ENCODE results near the gene RANBP17.
"Not testable (repeated sequence)": the region's sequence is repeated elsewhere in the genome, so short reads cannot be mapped to it uniquely, and the experiment has no call there.

Gene RANBP17

DNA sequence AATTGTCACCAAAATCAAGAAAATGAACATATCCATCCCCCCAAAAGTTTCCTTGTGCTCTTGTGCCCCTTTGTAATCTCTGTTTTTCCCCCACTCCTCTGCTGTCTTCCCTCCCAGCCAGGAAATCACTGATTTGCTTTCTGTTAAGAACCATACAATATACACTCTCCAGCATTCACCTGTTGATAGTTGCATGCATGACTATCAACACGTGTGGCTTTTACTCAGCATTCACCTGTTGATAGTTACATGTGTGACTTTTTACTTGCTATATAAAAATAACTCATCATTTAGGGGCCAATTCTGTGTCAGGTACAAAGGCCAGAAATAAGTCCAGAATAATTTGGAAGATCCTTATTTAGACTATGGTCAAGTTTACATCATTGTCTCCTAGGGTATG is 6.0 kb downstream of the RANBP17 start:
- no peak for DNase-seq (ENCODE audit: low read depth)

DNA sequence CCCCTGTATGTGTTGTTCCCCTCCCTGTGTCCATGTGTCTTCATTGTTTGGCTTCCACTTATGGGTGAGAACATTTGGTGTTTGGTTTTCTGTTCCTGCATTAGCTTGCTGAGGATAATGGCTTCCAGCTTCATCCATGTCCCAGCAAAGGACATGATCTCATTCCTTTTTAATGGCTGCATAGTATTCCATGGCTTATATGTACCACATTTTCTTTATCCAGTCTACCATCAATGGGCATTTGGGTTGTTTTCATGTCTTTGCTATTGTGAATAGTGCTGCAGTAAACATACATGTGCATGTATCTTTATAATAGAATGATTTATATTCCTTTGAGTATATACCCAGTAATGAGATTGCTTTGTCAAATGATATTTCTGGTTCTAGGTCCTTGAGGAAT is 8.6 kb downstream of the RANBP17 start:
- DNase-seq (ENCODE audit: low read depth): not testable (repeated sequence)

DNA sequence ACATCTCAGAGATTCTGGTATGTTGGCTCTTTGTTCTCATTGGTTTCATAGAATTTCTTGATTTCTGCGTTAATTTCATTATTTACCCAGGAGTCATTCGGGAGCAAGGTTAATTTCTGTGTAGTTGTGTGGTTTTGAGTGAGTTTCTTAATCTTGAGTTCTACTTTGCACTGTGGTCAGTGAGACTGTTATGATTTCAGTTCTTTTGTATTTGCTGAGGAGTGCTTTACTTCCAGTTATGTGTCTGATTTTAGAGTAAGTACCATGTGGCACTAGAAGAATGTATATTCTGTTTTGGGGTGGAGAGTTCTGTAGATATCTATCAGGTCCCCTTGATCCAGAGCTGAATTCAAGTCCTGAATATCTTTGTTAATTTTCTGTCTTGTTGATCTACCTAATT is 12.2 kb downstream of the RANBP17 start:
- DNase-seq (ENCODE audit: low read depth): no peak

DNA sequence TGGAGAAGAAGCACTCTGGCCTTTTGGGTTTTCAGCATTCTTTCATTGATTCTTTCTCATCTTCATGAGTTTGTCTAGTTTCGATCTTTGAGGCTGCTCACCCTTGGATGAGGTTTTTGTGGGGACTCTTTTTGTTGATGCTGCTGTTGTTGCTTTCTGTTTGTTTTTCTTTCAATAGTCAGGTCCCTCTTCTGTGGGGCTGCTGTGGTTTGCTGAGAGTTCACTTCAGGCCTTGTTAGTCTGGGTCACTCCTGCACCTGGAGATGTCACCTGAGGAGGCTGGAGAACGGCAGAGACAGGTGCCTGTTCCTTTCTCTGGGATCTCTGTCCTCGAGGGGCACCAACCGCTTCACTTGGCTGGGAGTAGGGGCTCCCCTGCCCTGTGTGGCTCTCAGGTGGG is 14.0 kb downstream of the RANBP17 start:
- no peak for DNase-seq (ENCODE audit: low read depth)

DNA sequence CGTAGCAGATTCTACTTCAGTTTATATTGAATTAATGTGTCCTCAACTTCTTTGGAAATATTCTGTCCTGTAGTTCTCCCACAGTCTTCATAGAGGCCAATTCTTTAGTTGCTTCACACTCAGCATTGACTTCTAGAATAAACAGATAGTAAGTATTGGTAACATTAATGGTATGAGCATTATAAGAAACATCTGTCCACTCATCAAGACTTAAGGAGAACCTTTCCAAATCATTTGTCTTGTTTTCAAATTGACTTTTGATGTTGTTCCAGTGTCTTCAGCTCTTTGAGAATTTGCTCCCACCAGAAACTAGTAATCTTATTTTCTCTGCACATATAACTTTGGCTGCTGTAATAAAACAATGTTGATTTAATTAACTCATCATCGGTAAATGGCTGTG is 18.3 kb downstream of the RANBP17 start:
- no peak for DNase-seq (ENCODE audit: low read depth)

DNA sequence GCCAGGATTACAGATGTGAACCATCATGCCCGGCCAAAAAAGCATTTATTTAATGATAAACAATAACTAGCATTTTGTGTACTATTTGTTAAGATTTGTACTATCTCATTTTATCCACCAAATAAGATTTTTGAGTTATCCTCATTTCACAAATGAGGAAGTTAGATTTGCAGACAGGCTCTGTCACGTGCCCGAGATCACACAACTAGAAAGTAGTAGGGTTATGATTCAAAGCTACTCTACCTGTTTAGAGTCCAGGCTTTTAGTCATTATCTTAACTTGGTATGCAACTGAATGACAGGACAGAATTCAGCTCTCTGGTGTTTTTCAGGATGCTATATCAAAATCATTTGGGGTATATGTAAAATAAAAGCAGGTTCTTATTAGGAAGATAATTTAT is 20.5 kb downstream of the RANBP17 start:
- no peak for DNase-seq (ENCODE audit: low read depth)

DNA sequence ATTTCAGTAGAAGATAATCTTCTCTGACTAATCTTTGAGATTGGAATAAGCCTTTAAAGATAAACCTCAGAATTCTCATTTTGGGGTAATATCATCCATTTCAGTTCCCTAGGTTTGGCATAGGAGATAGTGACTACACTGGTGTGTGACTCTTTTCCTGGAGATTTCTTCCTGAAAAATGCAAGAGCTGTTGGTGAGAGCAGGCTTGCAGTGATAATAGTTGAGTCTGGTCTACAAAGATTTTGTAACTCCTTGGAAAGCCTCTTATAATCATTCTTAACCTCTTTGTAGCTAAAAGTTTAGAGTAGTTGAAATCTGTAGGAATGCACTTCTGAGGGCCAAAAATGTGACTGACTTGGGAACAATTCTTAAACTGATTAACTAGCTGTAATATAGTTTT is 23.4 kb downstream of the RANBP17 start:
- peak; percentile 51 for DNase-seq (ENCODE audit: low read depth)

DNA sequence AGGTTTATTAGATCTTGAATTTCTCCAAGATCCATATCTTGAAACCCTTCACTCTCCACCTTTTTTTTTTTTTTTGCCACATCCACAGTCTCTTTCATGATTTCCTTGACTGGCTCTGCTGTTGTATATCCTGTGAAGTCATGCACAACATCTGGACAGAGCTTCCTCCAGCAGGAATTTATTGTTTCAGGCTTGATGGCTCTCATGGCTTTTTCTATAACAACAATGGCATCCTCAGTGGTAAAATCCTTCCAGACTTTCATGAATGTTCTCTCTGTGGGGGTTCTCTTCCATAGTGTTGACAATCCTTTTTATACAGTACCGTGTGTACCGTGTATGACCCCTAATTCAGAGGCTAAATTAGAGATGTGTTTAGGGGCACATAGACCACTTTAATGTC is 24.0 kb downstream of the RANBP17 start:
- DNase-seq (ENCODE audit: low read depth): peak; percentile 29

DNA sequence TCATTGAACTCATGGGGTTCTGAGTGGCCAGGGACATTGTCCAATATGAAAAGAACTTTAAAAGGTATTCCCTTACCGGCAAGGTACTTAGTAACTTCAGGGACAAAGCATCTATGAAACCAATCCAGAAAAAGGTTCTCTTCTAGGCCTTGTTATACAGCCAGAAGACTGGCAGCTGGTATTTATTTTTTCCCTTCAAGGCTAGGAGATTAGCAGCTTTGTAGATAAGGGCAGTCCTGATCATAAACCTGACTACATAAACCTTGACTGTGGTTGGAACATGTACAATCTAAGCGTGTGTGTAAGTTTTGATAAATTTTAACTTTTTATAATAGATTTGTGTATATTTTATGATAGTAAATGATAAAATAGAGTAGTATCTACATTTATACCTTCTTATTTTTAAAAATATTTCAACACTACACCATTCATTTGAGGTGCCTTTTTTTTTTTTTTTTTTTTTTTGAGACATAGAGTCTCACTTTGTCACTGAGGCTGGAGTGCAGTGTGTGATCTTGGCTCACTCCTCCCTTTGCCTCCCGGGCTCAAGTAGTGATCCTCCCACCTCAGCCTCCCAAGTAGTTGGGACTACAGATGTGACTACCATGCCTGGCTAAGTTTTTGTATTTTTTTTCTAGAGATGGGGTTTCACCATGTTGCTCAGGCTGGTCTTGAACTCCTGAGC is 24.5 kb downstream of the RANBP17 start:
- no peak for DNase-seq (ENCODE audit: low read depth)

DNA sequence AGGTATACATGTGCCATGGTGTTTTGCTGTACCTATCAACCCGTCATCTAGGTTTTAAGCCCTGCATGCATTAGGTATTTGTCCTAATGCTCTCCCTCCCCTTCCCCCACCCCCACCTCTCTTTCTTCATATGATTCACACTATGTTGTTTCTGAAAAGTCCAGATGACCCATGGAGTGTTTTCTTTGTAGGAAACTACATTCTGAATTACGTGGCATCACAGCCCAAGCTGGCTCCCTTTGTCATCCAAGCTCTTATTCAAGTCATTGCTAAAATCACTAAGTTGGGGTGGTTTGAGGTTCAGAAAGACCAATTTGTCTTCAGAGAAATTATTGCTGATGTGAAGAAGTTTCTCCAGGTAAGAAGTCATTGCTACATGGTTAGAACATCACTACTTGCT is 30.4 kb downstream of the RANBP17 start:
- peak; percentile 69 for DNase-seq (ENCODE audit: low read depth)

DNA sequence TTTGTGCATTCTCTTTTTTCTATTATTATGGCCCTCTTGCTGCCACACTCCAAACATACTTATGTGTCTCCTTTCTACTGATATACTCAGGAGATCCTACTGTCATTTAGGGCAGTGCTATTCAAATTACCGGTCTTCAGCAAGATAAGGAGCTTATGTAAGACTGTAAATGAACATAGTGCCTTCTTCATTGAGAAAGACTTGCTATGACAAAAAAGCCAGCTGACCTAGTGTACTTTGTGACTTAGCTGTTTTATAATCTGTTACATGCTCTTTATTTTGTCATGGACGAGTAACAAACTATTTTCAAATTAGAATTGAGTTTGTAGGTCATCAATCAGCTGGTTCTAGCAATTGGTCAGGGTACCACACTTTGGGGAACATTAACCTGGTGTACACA is 32.8 kb downstream of the RANBP17 start:
- DNase-seq (ENCODE audit: low read depth): no peak

DNA sequence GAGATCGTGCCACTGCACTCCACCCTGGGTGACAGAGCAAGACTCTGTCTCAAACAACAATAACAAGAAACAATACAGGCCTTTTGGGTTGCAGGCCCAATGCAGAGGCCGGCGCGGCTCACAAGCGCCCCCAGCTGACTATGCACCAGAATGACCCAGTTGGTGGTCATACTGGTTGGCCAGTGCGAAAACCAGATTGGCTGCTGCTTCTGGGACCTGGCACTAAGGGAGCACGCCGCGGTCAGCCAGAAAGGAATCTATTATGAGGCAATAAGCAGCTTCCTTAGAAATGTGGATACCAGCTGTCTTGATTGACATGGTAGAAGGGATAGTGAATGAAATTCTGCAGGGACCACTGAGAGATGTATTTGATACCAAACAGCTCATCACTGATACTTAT is 35.0 kb downstream of the RANBP17 start:
- peak; percentile 39 for DNase-seq (ENCODE audit: low read depth)

DNA sequence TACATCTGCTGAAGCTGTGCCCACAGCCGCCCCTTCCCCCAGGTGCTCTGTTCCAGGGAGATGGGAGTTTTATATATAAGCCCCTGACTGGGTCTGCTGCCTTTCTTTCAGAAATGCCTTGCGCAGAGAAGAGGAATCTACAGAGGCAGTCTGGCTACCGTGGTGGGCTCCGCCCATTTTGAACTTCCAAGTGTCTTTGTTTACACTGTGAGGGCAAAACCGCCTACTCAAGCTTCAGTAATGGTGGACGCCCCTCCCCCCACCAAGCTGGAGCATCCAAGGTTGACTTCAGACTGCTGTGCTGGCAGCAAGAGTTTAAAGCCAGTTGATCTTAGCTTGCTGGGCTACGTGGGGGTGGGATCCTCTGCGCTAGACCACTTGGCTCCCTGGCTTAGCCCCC is 41.3 kb downstream of the RANBP17 start:
- DNase-seq (ENCODE audit: low read depth): no peak

DNA sequence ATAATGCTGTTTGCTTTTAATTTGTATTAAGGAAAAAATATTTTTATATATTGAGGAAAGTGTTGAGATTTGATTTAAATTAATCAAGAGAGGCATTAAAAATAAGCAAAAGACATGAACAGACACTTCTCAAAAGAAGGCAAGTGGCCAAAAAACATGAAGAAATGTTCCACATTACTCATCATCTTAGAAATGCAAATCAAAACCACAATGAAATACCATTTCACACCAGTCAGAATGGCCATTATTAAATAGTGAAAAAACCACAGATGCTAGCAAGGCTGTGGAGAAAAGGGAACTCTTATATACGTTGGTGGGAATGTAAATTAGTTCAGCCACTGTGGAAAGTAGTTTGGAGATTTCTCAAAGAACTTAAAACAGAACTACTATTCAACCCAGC is 45.9 kb downstream of the RANBP17 start:
- DNase-seq (ENCODE audit: low read depth): peak; percentile 63

DNA sequence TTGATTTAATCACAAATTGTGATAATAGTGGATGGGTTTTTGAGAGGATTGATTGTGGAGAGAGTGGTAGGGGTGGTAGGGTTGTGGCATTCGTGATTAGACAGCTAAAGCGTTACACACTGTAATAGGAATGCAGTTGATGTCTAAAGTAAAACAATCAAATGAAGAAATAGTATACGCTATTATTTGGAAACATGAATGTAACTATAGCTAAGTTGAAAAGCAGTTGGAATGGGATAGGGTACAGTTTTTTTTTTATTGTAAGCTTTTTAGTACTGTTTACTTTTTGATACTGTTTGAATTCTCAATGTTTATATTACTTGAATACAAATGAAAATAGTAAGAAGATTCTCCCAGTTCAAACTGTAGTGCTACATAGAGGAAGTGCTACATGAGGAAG is 51.8 kb downstream of the RANBP17 start:
- no peak for DNase-seq (ENCODE audit: low read depth)

DNA sequence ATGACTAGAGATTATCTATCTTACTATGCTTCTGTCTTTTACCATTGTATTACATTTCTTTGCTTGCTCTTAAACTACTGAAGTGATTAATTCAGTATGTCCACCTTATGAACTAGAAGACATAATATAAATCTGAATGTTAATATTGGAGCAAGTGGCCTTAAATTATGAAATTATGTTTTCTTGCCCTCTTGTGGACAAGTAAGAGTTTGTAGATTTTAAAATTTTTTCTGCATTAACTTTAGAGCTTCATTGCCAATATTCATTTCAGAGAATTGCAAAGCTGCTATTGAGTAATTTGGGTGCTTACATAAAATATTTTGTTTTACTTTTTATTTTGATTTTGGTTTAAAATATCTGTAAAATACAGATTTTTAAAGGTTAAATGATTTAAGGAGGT is 55.3 kb downstream of the RANBP17 start:
- no peak for DNase-seq (ENCODE audit: low read depth)

DNA sequence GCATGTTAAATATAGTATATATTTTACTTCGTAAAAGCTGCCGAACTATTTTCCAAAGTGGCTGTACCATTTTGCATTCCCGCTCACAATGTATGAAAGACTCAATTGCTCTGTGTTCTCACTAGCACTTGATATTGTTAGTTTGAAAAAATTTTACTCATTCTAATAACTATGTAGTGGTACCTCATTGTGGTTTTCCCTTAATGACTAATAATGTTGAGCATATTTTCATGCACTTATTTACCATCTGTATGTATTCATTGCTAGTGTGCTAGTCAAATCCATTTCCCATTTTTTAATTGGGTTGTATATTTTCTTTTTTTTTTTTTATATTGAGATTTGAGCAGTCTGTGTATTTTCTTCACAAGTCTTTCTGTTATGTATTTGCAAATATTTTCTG is 58.4 kb downstream of the RANBP17 start:
- DNase-seq (ENCODE audit: low read depth): peak; percentile 7

DNA sequence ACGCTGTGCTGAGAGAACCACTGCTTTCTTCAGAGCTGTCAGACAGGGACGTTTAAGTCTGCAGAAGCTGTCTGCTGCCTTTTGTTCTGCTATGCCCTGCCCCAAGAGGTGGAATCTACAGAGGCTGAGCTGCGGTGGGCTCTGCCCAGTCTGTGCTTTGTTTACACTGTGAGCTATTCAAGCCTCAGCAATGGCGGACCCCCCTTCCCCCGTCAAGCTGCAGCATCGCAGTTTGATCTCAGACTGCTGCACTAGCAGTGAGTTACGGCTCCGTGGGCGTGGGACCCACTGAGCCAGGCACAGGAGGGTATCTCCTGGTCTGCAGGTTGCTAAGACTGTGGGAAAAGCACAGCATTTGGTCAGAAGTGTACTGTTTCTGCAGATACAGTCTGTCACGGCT is 60.5 kb downstream of the RANBP17 start:
- DNase-seq (ENCODE audit: low read depth): not testable (repeated sequence)

DNA sequence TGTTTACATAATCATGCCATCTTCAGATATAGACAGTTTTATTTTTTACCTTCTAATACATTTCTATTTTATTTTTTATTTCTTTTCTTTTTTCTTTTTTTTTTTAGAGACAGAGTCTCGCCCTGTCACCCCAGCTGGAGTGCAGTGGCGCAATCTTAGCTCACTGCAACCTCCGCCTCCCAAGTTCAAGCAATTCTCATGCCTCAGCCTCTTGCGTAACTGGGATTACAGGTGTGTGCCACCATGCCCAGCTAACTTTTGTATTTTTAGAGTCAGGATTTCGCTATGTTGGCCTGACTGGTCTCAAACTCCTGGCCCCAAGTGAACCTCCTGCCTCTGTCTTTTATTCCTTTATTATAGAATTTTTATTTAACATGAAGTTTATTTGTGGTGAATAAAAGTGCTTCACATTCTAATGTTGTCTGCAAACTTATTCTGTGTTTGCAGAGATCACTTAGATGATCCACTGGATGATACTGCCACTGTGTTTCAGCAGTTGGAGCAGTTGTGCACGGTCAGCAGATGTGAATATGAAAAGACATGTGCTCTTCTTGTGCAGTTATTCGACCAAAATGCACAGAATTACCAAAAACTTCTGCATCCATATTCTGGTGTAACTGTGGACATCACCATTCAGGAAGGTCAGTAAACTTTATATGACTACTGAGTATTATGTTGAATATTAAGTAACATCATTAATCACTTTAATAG is 62.2 kb downstream of the RANBP17 start:
- DNase-seq (ENCODE audit: low read depth): no peak

DNA sequence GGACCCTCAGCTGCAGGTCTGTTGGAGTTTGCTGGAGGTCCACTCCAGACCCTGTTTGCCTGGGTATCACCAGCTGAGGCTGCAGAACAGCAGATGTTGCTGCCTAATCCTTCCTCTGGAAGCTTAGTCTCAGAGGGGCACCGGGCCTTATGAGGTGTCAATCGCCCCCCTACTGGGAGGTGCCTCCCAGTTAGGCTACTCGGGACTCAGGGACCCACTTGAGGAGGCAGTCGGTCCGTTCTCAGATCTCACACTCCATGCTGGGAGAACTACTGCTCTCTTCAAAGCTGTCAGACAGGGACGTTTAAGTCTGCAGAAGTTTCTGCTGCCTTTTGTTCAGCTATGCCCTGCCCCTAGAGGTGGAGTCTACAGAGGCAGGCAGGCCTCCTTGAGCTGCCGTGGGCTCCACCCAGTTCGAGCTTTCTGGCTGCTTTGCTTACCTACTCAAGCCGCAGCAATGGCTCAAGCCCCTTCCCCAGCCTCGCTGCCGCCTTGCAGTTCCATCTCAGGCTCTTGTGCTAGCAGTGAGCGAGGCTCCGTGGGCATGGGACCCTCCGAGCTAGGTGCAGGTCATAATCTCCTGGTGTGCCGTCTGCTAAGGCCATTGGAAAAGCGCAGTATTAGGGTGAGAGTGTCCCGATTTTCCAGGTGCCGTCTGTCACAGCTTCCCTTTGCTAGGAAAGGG is 73.9 kb downstream of the RANBP17 start:
- DNase-seq (ENCODE audit: low read depth): not testable (repeated sequence)

DNA sequence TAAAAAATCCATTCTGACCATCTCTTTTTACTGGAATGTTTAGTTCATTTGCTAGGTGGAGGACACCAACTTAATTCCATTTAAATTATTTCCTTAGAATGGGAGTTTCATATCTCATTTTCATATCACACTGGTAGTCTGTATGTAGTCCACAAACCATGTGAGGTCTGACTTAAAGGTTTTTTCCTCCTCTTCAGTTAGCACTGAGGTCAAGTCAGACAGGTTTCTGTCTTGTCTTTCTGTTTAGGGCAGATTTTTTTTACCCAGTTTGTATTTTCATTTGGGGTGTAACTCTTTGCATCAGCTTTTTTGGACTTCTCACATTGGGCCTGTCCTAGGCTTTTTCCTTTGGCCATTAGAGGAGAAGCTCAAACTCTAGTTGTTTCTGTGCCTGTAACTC is 75.3 kb downstream of the RANBP17 start:
- DNase-seq (ENCODE audit: low read depth): no peak

DNA sequence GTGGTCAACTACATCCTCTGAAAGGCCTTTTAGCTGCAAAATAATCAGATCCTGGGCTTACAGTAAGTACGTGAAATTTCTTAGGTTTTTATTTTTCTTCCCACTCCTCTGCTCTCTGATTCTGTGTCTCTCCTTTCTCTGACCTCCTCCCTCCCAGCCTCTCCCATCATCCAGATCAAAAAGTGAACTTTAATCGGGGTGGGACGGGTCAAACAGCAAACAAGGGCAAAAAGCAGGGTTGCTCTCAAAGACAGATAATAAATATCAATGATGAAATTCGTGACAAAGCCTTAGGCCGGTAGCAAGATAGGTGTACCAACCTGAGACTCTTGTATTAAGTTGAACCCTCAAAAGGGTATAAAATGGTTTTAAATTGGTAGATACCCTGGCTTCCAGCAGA is 76.1 kb downstream of the RANBP17 start:
- DNase-seq (ENCODE audit: low read depth): no peak

DNA sequence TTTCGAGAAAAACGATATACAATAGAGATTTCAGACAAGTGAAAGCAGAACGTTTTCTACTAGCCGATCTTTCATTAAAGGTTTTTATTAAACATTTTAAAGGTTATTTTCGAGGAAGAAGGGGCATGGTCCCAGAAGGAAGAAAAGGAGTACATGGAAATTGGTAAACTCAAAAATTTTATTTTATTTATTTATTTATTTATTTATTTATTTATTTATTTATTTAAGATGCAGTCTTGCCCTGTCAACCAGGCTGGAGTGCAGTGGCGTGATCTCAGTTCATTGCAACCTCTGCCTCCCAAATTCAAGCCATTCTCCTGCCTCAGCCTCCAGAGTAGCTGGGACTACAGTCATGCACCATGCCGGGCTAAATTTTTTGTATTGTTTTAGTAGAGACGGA is 77.4 kb downstream of the RANBP17 start:
- DNase-seq (ENCODE audit: low read depth): no peak
